Fibroblast of skin of left quadriceps (primary cell): ENCODE data around the gene ETS1.

Experiments used
- DNase-seq, 2 experiments: peaks; one replicate each; pipeline ENCODE4 v3.0.0-alpha.2; 2013; ENCODE audit warnings: low read depth in 2 of 2

ETS1 gene

DNA sequence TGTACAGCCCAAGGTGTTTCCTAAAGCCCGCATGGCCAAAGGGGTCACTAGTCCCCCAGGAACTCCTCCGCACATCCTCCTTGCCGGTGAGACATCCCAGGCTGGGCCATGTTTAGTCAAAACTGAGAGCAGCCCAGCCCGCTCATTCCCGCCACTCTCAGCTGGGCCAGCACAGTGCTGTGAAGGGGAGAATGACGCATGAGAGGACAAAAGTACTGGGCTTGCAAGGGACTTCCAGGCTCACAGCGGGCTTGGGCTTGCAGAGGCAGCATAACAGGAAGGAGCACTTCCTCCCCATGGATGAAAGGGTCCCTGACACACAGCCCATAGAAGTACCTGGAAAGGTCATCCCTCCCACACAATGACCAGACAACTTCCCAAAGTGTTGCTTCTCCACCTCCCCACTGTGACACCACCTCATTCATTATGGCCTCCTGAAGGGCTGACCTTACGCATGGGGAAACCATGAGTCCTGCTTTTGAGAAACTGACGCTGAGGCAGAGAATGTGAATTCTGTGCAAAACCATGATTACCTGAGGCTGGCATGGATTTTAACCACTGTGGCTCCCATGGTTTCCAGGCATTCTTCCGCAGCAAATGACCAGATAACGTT is 19.1 kb downstream of the ETS1 start:
- no peak for DNase-seq

DNA sequence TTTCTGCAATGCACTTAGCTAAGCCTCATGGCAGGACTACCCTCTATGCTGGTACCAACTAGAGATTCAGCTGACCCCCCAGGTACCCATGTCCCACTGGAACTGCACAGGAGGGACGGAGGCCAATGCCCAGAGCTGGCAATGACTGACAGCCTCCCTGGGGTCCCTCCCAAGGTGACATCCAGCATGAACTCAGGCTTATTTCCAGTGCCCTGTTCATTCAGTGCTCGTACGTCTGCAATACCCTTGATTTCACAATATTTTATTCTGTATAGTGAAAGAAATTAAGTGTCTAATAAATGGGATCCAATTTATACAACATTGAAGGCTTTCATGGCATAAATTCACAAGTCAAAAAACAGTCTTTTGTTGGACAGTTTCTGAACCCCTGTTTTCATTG is 20.2 kb downstream of the ETS1 start:
- no peak for DNase-seq

GRCh38 chr11:128565881-128566280 is 21.5 kb downstream of the ETS1 start:
- no peak for DNase-seq

- DNase-seq: no peak
Observed at GRCh38 chr11:128564642-128565245, 22.6 kb downstream of the ETS1 start.

- no peak for DNase-seq
Observed at GRCh38 chr11:128563942-128564641, 23.3 kb downstream of the ETS1 start.

- no peak for DNase-seq
Observed at GRCh38 chr11:128563308-128563707, 24.1 kb downstream of the ETS1 start.

DNA sequence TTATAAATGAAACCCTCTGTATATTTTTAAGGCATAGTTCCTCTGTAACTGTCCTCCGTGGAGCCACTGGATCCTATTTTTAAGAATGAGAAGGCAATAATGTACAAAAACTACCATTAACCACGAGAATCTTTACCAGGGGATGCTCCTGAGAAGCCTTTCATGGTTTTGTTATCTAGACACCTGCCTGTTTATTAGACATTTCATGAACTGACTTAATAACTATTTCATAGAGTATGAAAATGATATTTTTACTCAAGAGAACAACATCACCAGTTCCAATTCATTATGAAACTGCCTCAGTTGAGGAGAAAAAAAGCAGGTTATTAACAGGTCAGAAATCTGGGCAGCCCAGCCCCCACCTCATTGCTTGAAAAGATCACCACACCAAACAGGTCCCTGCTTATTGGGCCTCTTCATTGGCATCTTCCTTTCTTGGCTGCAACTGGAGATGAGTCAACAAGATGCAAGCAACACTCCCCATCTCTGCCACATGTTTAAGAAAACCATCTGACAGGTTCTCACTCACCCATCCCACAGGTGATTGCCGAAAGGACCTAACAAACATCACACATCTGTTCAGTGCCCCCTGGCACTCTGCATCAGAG is 27.8 kb downstream of the ETS1 start:
- no peak for DNase-seq

- no peak for DNase-seq
Observed at GRCh38 chr11:128555606-128556005, 31.8 kb downstream of the ETS1 start.

DNA sequence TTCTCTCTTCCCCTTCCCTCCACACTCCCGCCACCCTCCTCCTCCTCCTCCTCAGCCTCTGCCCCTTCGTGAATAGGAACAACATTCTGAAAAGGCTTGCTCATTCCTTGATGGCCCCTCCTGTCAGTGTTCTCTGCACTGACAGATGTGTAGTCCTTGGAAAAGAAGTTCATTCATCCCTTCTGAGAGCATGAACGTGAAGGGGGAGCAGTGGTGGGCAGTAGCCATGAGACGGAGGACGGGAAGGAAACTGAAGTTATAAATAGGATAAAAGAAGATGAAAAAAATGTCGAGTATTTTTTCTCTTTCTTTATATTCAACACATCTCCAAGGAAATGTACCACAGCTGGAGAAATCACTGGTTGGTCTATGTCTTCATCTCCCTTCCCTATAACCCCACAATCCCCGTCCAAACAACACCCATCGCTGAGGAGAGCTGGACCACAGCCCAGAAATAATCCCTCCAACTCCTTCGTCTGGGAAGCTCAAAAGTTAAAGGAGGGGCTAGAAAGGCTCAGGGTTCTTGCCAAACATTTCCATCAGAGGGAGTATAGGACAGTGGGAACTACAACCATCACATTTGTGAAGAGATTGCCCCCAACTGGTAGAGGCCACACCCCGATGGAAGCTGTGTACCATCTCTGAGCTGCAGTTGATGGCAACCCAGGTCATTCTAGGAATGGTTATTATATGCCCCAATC is 33.5 kb downstream of the ETS1 start:
- peak; percentile 74 to 77 for DNase-seq

GRCh38 chr11:128552783-128553661 is 34.3 kb downstream of the ETS1 start:
- DNase-seq: no peak

GRCh38 chr11:128551611-128552335 is 35.6 kb downstream of the ETS1 start:
- no peak for DNase-seq

GRCh38 chr11:128551058-128551457 is 36.3 kb downstream of the ETS1 start:
- no peak for DNase-seq

GRCh38 chr11:128550261-128550821 is 37.0 kb downstream of the ETS1 start:
- no peak for DNase-seq

DNA sequence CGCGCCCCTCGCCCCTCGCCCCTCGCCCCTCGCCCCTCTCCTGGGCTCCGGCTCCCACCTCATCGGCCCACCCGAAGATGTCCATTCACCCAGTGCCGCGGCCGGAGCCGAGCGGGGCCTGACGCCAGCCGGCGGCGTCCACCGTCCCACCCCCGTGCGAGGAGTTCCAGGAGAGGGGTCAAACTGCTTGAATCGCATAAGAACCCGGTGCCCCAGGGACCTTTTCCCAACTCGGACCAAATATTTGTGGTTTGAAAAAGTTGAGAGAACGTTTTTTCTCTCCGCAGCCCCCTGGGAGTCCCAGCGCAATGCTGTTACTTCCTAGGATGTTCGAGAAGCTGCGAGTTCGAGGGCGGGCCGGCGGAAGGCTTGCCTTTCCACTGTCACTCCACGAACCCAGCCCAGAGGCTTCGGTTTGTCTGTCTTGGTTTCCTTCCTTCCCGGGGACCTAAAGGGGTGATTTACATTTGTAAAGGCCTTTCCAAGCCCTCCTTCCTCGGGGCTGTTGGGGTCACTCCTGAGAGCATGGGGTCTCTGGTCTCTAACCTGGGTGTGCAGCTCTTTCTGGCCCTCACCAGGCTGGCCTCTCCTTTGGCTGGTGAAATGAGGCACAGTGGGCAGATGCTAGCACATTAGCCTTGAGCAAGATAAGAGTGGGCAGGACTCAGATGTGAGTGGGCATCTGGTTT is 38.0 kb downstream of the ETS1 start:
- no peak for DNase-seq

- no peak for DNase-seq
Observed at GRCh38 chr11:128548649-128549255, 38.6 kb downstream of the ETS1 start.

DNA sequence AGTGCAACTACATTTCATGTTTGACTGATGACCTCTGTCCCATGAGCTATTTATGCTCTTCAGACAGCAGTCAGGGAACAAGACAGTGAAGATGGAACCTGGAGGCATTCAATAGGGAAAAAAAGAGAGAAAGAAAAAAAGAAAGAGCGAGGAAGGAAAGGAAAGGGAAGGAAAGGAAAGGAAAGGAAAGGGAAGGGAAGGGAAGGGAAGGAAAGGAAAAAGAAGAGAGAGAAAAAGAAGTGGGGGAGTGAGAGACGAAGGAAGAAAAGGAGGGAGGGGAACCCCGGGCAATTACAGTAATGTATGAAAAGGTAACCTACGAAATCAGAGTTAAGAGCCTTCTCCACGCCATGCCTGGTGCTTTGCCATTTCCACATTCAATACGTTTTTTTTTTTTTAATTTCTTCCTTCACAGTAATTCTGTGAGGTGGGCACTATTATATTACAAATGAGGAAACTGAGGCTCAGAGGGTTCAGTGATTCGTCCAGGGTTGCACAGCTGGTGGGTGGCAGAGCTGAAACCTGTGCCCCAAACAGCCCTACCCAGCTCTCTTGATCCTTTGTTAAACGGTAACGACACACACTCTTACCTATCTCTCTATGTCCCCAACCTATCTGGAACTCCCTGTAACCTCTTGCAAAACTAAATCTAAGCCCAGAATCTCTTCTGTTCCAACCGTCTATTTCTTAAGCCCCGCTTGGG is 39.3 kb downstream of the ETS1 start:
- no peak for DNase-seq

DNA sequence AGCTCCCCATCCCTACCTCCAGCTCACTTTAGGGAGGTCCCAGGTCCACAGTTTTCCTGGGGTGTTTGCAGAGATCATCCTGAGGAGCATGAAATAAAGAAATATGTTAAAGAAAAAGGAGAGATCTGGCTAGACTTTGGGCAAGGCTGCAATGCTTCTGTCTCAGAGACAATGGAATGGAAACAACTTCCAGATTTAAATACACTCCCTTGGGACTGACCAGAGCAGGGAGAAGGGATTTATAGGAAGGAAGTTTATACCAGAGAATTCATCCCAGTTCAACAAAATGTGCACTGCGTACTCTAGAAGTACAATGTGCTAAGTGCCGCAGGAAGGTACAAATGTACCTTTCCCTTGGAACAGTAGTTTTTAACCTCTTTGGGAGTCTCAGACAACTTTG is 40.4 kb downstream of the ETS1 start:
- DNase-seq: no peak

- DNase-seq: peak in 1 of 2 experiments; percentile 34
Observed at GRCh38 chr11:128544471-128545051, 42.8 kb downstream of the ETS1 start.
